RCC 7860 (cell line): ENCODE results near the gene DIAPH3.

Experiments
- DNase-seq: peaks from one replicate; pipeline ENCODE4 v3.0.0-alpha.2; 2015; ENCODE audit warnings: low spot score
- FAIRE-seq: peaks from 2 replicates; lab custom pipeline; 2012; peaks lifted over from hg19 to GRCh38; lab: Jason Lieb, UNC

DIAPH3 gene

DNA sequence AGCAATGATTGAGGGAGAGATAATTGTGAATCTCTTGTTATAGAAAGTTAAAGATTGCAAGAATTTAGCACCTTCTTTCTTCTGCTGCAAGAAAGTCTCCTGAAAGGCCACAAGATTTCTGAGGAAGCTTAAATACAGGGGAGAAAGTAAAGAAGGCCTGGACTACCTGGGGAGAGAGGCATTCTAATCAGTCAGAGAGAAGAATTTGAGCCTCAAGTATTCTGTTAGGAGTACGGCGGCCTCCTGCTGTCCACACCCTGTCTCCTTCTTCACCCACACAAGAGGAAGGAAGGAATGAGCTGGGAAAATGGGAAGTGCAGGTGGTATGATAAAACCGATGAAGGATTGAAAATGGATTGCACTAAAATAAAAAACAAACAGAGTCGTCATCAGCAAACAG, 474.7 kb downstream of the DIAPH3 start:
- DNase-seq, result no peak
- FAIRE-seq, result no peak

DNA sequence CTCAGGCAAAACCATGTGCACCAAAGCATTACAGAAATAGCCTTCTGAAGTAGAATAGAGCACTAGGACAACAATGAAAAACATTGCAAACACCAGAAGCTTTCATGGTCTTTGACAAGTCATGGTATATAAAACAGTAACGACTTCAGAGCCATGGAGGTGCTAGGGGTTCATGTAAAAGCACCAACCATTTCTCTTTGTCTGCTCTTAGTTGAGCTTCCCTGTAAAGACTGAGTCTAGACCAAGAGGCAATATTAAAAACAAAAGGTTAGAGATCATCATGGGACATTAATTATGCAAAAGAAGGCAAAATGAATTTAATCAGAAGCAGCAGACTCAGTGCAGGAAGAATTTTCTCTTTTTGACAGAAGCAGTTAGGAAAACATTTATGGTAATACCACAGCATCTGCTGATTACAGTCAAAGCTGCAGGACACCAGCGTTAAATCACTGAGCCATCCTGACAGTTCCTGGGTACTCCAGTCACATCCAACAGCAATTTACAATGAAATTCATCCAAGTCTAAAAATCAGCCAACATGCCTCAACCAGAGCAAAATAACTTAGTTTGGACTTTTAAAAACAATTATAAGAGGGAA, 476.8 kb downstream of the DIAPH3 start:
- DNase-seq (no peak), FAIRE-seq (no peak)

DNA sequence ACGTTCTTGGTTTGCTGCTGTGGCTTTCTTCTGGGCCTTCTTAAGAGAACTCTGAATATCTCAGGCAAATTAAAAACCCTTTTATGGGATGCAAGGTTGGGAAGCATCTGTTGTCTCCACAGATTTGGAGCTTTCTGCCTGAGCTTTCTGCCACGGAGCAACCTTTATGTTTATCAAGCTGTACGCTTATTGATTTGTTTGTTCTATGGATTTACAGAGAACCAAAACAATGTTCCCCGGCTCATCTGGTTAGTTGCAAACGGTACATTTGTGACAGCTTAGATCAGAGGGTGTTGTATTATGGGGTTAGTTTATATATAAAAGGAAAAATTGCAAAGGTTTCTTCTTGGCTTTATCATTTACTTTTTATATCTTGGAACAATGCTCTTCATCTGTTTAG, 479.6 kb downstream of the DIAPH3 start:
- FAIRE-seq (no peak), DNase-seq (no peak)

DNA sequence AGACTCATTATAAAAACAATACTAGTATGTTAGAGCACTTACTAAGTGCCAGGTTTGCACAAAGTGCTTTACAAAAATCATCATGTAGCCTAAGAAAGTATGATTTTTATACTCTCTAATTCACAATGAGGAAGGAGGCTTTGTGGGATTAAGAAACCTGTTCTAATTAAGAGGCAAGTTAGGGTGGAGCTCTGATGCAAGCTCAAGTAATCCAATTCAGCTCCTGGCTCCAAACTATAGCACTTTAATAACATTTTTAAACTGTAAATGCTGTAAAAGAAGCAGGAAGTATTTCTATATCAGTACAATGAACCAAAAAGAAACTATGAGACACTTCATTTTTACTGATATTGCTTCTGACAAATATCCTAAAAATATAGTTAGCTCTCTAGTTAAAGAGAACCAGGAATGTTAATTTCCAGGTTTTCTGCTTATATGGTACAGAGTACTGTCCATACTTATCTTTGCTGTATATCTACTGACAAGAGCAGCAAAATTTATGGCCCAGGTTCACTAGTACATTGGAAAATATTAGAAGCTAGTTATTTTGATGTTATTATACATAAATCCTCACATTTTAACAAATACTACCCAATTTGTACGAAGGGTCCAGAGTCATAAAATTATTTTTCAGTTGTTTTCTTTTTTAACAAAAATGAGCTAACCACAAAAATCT, 482.0 kb downstream of the DIAPH3 start:
- DNase-seq (no peak), FAIRE-seq (no peak)

DNA sequence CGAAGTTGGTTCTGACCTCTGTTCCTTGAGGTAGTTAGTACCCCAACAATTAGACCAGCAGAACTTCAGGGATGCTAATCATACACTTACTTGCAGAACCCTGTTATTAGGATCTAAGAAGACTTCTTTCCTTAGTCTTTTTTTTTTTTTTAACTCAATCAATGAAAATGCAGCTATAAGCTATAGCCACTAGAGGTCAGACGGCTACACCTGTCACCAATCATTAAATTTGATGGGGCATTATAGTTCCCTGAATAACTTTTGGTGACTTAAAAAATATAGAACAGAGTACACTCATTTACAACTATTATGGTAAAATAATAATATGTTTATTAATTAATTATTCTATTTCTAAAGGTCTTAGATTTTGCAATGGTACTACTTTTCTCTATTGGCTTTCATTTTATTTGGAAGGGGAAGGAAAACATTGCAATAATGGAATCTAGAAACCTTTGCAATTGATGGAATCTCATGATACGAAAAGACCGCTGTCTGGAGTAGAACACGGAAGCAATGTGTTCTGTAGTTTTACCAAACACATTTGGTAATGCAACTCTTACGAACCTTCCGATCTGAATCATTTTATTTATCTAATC, 483.2 kb downstream of the DIAPH3 start:
- DNase-seq (no peak), FAIRE-seq (no peak)

DNA sequence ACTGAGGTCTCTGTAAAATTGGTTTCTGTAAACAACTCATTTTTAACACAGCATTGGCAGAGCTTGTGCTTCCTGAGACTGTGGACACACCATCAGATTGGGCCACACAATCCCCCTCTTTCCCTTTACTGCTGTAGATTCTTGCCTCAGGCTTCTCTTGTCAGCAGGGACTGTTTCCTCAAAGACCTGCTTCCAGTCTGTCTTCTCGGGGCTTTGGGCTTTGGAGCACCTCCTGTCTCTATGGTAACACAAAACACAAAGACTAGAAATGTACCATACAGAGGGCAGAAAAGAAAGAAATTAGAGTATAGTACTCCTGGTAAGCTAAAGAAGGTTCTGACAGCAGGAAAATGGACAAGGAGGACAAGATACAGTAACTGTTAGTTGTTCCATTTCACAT, 484.5 kb downstream of the DIAPH3 start:
- no peak for FAIRE-seq
- no peak for DNase-seq

DNA sequence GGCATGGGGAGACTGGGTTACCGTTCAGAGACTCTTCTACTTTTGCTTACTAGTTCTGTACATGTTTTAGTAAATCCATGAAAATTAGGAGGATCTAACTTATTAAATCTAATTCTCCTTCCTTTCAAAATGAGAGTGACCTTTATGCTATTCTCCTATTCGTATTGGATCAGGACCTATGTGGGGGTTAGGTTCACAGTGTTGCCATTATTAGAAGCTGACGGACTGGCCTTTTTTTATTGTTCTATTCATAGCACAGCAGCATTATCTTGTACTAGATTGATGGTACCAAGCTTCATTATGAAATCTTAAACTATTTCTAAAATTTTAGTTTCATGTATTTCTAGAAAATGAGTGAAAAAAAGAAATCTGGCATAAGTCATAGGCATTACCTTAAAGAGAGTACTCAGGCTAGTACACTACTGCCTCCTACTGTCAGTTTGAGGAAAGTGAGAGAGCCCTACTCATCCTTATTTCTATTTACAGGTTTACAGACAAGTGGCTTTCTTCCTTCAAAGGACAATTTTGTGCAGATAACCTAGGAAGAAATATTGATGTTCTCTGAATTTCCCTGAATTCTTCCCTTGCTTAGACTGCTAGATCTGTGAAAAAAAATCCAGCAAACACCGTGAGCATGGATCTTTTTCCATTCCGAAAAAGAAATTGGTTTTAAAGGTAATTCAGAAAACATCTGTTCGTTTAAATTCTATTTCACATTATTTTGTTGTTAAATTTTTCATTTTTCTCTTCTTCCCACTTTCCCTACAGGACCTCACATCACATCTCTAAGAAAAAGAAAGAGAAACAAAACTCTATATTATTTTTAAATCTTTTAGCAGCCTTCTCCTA, 485.5 kb downstream of the DIAPH3 start:
- FAIRE-seq (no peak), DNase-seq (peak; percentile 8)

DNA sequence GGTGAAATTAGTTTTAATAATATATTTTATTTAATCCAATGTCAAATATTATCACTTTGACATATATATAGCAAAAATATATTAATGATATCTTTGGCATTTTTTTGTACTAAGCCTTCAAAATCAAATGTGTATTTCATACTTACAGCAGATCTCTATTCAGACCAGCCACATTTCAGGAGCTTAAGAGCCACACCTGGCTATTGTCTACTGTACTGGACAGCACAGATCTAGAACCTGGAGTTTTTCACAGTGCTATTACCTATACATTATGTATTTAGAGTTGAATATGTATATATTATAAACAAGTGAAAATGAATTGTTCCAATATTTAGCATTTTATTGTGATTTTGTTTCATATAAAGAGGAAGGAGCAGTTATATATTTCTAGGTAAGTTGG, 486.3 kb downstream of the DIAPH3 start:
- no peak for FAIRE-seq
- DNase-seq, result no peak

DNA sequence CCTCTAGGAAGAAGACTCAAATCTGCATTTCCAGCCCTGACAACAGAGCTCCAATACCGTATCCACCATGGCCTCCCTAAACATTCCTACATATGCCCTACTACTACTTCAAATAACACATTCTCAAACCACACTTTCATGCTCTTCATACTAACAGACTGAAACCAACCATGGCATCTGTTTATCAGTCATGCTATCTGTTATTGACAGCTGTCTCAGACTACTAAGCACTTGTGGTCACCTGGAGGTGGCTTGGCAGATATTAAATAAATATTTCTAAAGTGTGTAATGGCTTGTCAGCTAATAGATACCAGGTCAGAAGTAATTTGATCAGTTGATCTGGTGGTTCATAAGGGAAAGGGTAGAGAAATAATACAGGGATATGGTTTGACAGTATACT, 489.1 kb downstream of the DIAPH3 start:
- FAIRE-seq (no peak), DNase-seq (no peak)

DNA sequence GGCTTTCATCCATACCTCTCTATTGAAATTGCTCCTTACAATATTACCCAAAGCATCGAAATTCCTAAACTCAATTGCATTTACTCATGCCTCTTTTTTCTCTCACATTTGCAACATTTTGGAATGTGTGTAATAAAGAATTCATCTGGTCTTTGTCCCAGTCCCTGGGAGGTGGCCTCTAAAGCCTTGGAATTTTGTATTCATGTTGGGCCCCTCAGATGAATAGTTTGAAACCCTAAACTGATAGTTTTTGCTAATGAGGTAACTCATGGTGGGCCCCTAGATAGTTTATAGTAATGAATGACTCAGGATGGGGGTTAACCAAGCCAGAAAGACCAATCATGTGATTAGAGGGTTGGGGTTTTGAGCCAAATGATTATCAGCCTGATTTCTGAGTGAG, 490.4 kb downstream of the DIAPH3 start:
- FAIRE-seq (no peak), DNase-seq (no peak)

DNA sequence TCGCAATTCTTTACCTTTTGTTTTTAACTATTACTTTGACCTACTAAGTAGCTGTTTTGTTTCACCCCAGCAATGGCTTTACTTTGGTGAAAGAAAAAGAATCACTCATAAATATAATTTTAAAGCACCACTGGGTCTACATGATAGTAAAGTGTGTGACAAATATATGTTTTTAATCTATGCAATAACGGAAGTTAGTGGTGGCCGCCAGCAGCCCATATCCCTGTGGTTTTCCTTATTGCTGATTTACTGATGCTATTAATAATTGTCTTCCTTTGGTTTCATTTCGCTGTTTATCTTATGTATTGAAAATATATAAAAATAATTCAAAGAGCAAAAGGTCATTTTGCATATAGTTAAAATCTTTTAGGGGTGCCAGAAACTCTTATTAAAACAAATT, 491.3 kb downstream of the DIAPH3 start:
- no peak for DNase-seq
- FAIRE-seq, result no peak

DNA sequence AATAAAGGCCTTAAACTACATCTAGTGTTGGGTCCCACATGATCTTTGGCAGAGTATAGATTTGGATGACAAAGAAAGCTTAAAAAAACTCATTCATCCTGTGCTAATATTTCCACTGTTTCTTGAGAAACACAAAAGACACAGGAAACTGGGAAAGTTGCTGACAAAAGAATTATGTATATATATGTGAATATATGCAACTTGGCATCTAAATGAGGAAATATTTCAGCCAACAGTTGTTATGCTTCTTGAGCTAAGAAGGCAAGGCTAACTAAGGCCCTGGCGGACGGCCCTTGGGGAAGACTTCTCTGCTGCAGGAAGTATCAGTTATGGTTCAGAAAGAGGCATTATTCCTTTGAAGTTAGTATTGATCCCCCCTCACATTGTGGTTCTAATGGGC, 491.8 kb downstream of the DIAPH3 start:
- DNase-seq, result no peak
- no peak for FAIRE-seq

DNA sequence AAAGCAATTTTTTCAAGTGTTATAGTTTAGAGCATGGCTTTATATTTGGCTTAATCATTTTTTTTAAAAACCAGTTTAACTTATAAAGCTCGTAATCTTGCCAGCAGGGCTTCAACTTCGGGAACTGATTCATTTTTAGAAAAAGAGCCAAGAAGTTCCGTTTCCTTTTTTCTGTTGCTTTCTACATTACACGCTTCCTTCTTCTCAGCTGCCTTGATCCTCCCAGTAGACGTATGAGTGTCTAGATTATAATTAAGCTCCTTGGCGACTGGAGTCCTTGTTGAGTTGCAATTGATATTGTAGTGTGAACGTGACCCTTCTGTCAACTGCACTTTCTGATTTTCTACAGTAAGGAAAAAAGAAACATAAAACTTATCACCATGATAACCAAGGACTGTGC, 497.2 kb downstream of the DIAPH3 start:
- DNase-seq (no peak), FAIRE-seq (no peak)

DNA sequence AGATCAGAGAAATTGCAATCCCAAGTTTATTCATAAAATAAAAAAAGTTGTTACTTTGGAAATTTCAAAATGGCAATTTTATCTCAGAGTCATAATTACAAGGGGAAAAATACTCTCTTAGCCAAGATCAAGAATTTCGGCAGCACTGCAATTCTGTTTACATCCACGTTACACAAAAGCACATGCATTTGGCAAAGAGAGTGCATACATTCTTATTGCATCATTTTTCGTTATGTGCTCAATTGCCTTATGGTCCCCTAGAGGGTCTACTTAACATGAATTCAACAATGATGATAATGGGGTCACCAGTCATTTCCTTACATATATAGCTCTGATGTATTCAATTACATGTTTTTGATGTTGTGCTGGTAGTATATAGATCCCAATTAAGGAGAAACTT, 498.0 kb downstream of the DIAPH3 start:
- no peak for DNase-seq
- no peak for FAIRE-seq

DNA sequence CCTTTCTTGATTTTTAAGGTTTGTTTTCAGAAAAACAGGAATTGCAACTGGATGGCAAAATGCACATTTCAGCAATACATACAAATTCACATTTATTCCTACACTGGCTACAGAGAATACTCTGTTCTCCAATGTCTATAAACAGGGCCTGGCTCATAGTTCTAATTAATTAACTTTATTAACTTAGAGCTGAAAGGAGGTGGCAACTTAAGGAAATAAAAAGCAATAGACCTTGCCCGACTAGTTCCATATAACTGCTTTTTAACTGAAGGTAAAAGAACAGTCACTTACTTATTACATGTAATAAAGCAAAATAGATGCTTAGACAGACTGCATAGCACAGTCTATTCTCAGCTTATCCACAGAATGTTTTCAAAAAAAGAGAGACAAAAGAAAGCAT, 498.5 kb downstream of the DIAPH3 start:
- DNase-seq (no peak), FAIRE-seq (no peak)

DNA sequence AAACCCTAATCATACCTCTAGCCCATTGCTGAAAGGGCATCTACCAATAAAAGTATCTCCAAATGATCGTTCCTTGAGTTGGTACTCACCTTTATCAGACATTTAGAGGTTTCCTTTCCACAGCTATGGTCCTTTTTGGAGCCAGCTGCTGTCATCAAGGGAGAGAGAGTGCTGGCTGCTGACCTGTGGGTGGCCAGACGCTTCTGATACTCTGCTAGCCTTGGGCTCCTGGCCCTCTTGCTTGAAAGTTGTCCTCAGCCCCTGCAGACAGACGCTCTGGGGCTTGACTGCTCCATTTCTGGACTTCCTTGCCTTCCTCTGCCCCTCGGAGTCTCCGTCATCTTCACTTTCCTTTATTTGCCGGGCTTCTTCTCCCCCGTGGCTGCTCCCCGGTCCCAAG, 499.1 kb downstream of the DIAPH3 start:
- FAIRE-seq (no peak), DNase-seq (no peak)

DNA sequence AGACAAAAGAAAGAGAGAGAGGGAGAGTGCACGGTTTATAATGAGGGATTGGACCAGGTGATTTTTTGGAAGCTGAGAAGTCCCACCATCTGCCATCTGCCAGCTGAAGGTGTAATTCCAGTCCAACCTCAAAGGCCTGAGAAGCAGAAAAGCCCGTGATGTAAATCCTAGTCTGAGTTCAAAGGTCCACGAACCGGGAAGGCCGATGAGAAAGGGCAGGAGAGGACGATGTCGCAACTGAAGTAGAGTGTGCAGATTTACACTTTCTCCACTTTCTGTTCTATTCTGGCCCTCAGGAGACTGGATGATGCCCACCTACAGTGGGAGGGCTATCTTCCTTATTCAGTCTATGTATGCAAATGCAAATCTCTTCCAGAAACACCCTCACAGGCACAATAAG, 500.0 kb downstream of the DIAPH3 start:
- FAIRE-seq (no peak), DNase-seq (no peak)

DNA sequence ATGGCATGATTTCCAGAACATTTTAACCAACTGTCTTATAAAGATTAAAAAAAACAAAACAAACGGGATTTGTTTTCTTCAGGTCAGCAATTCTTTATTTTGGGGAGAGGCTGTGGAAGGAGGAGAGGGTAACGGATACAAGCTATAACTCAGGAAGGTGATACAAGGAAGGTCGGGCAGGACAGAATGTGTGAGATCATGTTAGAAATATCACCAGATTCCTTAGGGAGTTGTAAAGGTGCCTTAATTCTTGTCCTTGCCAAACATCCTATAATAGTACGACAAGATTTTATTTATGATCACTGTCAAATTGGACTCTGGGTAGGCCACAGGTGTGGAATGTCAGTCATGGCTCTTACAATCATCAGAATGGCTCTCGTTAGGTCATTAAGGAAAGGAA, 503.1 kb downstream of the DIAPH3 start:
- no peak for FAIRE-seq
- no peak for DNase-seq

DNA sequence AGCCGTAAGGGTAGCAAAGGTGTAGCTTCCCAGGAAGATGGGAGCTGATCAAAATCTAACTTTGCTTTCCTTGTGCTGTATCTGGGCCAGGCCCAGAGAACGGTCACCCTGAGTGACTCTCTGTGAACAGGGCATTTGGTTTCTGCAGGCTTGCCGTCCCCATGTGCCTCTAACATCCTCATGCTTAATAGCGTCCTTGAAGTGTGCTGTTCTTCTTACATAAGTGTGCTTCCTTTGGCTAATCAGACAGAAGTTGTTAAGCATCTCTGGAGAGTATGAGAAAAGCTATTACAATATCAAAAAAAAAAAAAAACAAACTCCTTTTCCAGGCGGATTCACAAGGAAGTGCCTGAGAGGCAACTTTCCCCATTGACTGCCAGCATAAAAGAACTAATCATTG, 503.7 kb downstream of the DIAPH3 start:
- DNase-seq (no peak), FAIRE-seq (no peak)

DNA sequence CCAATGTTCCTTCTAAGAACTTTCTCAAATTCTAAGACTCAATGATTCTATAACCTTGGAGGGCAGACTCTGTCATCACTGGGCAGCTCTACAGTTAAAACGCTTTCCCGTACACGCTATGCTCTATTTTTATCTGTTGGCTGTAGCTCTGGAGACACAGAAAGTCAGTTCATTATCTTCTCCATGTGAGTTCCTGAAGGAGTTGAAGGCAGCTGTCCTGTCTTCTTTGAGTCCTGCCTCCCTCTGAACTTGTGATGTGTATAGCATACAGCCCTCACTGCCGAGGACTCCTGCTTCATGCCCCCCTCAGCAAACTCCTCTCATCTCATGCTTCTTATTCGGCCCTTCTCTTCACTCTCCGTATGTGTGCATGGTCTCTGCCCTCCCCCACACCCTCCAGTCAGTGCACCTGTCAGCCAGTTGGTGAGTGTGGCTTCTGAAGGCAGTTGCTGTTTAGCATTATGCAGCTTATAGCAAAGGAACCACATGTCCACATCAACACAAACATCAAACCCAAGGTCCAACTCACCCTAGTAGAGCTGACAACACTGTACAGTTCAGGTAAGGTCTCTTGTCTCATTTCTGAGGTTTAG, 504.9 kb downstream of the DIAPH3 start:
- DNase-seq, result no peak
- no peak for FAIRE-seq

DNA sequence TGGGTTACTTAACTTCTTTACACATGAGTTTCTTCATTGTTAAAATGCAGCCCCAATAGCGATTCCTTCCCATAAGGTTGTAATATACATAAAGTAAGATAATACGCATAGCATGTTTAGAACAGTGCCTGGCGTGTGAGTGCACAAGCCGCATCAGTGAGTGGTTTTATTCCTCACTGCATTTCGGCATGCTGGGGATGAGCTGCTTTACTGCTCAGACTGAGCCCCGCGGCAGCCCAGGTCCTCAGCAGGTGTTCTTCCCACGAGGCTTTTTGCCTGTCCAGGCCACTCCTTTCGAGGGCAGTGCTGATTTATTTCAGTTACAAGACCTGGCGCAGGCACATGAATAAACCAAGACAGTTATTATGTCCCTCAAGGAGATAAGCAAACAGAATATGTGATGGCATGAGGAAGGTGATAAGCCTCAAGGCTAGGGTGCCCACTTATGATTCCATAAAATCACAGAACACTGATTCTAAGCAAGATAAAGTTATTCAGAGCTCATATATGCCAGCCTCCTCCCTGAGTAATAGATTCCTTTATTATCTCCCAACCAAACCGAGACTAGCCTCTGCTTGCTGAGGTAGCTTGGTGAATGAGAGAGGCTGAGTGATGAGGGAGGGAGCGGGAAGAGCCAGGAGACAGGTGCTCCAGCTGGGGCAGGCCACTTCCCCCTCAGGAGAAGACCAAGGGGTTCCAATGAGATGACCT, 505.5 kb downstream of the DIAPH3 start:
- DNase-seq (no peak), FAIRE-seq (no peak)
